ENCODE measurements around the gene ETV6.

The ETV6 gene

DNA sequence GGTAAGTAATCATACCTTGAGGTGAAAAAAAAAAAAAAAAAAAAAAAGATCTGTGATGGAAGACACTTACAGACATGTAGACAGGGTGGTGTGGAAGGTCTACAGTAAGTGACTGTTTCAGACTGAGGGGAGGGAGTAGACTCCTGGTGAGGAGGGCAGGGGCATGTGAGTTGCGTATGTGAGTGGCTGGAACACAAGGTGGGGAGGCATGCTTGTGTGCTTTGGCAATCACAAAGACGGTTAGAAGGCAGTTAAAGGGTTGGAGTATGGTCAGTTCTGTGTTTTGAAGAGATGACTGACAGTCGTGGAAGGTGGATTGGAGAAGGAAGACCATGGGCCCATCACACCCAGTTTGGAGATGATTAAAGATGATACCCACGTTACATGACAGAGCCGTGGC, 65.2 kb downstream of the ETV6 start:
- Histone ChIP-seq H3K9ac (no peak overlapping the region), H3K4me2 (no peak overlapping the region), H3K79me2 (ENCODE audit: insufficient read depth, low read depth) (no peaks in the 10 kb centered on the region), H2AFZ (ENCODE audit: low read depth) (no peak overlapping the region), H4K20me1 (ENCODE audit: insufficient read depth) (no peaks in the 10 kb centered on the region), H3K27ac (no peak overlapping the region), H3K4me3 (IDR thresholded peaks at IDR 0.05; ENCODE audit: insufficient read depth, low read depth, low read length) (no peak overlapping the region), H3K4me1 (ENCODE audit: low read depth, poor library complexity, severe bottlenecking) (no peaks in the 10 kb centered on the region), H3K36me3 (ENCODE audit: insufficient read depth) (no peaks in the 10 kb centered on the region), H3K27me3 (ENCODE audit: insufficient read depth, low read depth) (no peaks in the 10 kb centered on the region)
- TF ChIP-seq, protein P1, sequence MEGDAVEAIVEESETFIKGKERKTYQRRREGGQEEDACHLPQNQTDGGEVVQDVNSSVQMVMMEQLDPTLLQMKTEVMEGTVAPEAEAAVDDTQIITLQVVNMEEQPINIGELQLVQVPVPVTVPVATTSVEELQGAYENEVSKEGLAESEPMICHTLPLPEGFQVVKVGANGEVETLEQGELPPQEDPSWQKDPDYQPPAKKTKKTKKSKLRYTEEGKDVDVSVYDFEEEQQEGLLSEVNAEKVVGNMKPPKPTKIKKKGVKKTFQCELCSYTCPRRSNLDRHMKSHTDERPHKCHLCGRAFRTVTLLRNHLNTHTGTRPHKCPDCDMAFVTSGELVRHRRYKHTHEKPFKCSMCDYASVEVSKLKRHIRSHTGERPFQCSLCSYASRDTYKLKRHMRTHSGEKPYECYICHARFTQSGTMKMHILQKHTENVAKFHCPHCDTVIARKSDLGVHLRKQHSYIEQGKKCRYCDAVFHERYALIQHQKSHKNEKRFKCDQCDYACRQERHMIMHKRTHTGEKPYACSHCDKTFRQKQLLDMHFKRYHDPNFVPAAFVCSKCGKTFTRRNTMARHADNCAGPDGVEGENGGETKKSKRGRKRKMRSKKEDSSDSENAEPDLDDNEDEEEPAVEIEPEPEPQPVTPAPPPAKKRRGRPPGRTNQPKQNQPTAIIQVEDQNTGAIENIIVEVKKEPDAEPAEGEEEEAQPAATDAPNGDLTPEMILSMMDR (conservative IDR thresholded peaks at IDR 0.05; ENCODE audit: low read depth, low read length), result no peak

DNA sequence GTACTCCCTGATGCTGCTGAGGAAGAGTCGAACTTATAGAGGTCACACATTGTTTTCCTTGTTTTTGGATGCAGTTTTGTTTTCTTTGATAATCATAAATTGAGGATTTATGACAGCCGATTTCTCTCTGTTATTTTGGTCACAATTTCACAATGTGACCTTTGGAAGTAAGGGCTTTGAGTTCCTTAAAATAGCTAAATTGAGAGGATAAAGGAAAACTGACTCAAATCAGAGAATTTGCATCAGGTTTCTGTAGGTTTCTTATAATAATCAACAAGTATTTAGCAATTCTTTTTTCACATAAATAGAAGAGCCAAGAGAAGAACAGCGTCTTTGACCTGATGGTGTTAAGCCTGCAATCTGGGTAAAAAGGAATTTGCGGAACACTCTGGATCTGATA, 66.1 kb downstream of the ETV6 start:
- Histone ChIP-seq H3K4me1 (ENCODE audit: low read depth, poor library complexity, severe bottlenecking) (no peaks in the 10 kb centered on the region), H3K36me3 (ENCODE audit: insufficient read depth) (no peaks in the 10 kb centered on the region), H3K79me2 (ENCODE audit: insufficient read depth, low read depth) (no peaks in the 10 kb centered on the region), H2AFZ (ENCODE audit: low read depth) (no peak overlapping the region), H3K9ac (no peak overlapping the region), H3K27ac (no peak overlapping the region), H3K4me2 (no peak overlapping the region), H3K4me3 (IDR thresholded peaks at IDR 0.05; ENCODE audit: insufficient read depth, low read depth, low read length) (no peak overlapping the region), H3K27me3 (ENCODE audit: insufficient read depth, low read depth) (no peaks in the 10 kb centered on the region), H4K20me1 (ENCODE audit: insufficient read depth) (no peaks in the 10 kb centered on the region)
- TF ChIP-seq, protein P1 (conservative IDR thresholded peaks at IDR 0.05; ENCODE audit: low read depth, low read length), result no peak

DNA sequence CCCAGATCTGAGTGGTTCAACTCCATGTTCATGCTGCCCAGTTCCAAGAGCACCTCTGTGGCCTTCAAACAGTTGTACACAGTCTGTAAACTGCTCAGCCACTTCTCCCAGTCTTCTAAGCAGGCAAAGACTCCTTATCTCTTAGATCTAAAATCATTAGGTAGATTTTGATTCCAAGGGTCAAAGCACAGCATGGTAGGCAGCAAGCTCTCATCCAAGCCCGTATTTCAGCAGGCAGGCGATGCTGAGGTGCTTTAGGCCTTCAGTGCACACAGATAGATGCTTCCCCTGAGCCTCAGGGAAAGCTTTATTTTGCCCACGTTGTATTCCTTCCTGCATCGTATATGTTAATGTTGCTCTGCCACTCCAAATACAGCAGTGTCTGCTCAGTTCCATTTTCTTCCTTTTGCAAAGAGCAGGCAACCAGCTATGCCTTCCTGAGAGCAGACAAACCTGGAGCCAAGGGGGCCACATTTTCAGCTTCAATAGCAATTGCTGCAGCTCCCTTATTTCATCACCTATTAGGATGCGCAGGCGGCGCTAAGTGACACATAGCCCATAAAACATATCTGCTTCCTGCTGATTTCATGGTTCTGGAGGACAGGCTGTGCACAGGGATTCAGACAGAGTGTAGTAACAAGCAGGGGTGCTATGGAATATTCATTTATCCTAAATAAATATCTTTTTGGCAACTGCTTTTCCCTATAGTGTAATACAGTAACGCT, 67.5 kb downstream of the ETV6 start:
- Histone ChIP-seq H3K79me2 (ENCODE audit: insufficient read depth, low read depth) (no peaks in the 10 kb centered on the region), H3K27ac (no peak overlapping the region)
- TF ChIP-seq, protein P1 (conservative IDR thresholded peaks at IDR 0.05; ENCODE audit: low read depth, low read length), result no peak

DNA sequence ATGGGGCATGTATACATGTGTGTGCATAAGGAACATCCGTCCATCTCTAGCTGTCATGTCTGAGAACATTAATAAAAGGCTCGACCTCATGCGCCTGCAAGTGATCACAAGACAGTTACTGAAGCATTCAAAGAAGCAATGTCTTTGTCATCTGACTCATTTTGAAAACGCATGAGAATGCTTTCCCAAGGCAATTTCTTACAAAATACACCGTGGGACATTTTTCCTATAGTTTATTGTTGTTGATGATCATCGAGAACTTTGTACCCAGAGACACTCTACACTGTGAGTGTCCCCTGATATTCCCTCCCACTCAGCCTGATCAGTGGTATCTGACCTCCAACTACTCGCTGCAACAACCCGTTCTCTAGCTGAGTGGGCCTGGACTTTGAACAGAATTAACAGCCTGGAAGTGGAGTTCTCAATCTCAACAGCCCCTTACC, 68.1 kb downstream of the ETV6 start:
- H3K79me2 ChIP-seq (ENCODE audit: insufficient read depth, low read depth), result no peaks in the 10 kb centered on the region
- no peak overlapping the region for H3K9ac ChIP-seq
- H4K20me1 ChIP-seq (ENCODE audit: insufficient read depth), result no peaks in the 10 kb centered on the region
- H3K36me3 ChIP-seq (ENCODE audit: insufficient read depth), result no peaks in the 10 kb centered on the region
- TF ChIP-seq, protein P1 (conservative IDR thresholded peaks at IDR 0.05; ENCODE audit: low read depth, low read length), result no peak
- H3K4me1 ChIP-seq (ENCODE audit: low read depth, poor library complexity, severe bottlenecking), result no peaks in the 10 kb centered on the region
- no peak overlapping the region for H2AFZ ChIP-seq (ENCODE audit: low read depth)
- no peaks in the 10 kb centered on the region for H3K27me3 ChIP-seq (ENCODE audit: insufficient read depth, low read depth)
- no peak overlapping the region for H3K4me2 ChIP-seq
- no peak overlapping the region for H3K27ac ChIP-seq
- H3K4me3 ChIP-seq (IDR thresholded peaks at IDR 0.05; ENCODE audit: insufficient read depth, low read depth, low read length), result no peak overlapping the region

More for the DNA sequence above, 67.5 kb downstream of the ETV6 start:
- no peak overlapping the region for H2AFZ ChIP-seq (ENCODE audit: low read depth)
- H3K36me3 ChIP-seq (ENCODE audit: insufficient read depth), result no peaks in the 10 kb centered on the region
- H3K4me3 ChIP-seq (IDR thresholded peaks at IDR 0.05; ENCODE audit: insufficient read depth, low read depth, low read length), result no peak overlapping the region
- no peak overlapping the region for H3K4me2 ChIP-seq
- H3K4me1 ChIP-seq (ENCODE audit: low read depth, poor library complexity, severe bottlenecking), result no peaks in the 10 kb centered on the region
- H3K27me3 ChIP-seq (ENCODE audit: insufficient read depth, low read depth), result no peaks in the 10 kb centered on the region
- H4K20me1 ChIP-seq (ENCODE audit: insufficient read depth), result no peaks in the 10 kb centered on the region
- H3K9ac ChIP-seq, result no peak overlapping the region

Data from KMS-11 (cell line).